RPMI7951 (cell line): ENCODE data around the gene FUT3. TPM values are rescaled to one million over a fixed set of nuclear protein-coding genes. Genes with fewer than 3 reads are reported as not detected.

Experiments
- DNase-seq: peaks from one replicate; pipeline ENCODE4 v3.0.0-alpha.2; 2012; ENCODE audit warnings: low read depth
- total RNA-seq: library from RNA; depleted of rRNA; stranded (reverse); fragments of >200 nt; shearing (Covaris generic); gene quantifications from 2 replicates; pipeline ENCODE4 v1.2.3, GENCODE V29; 2014

FUT3 gene
- total RNA-seq, 1 experiment from 2014 or later, result not detected

- no peak for DNase-seq
Observed at GRCh38 chr19:5825178-5825577, 26.1 kb downstream of the FUT3 start.

- no peak for DNase-seq
Observed at GRCh38 chr19:5824751-5825150, 26.5 kb downstream of the FUT3 start.

DNA sequence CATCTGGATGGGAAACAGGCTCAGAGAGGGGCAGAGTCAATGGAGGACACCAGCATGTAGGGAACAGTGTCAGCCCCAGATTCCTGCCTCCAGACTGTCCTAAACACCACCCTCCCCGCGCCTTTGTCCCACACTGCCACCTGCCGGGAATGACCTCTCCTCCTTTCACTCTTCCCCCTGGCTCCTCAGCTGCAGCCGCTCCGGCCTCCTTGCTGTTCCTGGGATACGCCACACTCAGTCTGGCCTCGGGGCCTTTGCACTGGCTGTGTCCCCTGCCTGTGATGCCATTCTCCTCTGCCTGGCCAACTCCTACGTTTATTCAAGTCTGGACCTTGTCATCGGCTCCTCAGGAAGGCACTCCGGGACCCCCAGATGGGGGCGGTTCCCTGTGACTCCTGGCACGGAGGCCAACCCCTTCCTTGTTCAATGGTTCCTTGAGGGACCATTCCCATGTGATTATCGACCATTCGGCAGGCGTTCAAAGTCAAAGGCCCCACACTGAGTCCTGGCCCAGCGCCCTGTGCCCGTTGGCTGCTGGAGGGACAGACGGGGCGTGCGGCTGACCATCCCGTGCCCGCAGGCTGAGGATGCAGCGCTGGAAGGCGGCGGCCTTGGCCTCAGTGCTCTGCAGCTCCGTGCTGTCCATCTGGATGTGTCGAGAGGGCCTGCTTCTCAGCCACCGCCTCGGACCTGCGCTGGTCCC lies 27.5 kb downstream of the FUT3 start:
- DNase-seq, result peak; percentile 22

DNA sequence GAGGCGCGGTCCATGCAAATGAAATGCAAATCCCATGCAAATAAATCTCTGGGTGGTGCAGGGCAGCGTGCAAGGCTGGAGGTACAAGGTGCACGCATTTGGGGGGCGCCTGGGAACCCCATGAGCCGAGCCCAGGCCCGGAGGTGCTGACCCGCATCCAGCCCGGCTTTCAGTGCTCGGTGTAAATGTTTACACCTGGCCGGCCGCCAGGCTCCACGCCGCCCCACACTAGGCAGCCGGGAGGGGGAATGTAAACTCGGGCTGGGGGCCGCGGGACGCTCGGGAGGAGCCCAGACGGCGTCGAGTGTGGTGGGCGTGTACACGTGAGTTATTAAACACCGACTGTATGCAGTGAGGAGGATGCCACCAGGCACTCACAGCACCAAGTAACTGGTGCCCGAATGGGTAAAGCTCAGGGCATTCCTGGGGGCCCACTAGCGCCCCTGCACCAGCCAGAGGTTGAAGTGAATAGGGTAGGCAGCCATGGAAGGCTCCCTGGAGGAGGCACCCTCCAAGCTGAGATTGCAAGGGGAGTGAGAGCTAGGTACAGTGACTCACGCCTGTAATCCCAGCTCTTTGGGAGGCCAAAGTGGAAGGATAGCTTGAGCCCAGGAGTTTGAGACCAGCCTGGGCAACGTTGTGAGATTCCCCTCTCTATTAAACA lies 28.9 kb downstream of the FUT3 start:
- no peak for DNase-seq

- DNase-seq, result no peak
Observed at GRCh38 chr19:5821521-5822180, 29.6 kb downstream of the FUT3 start.

- no peak for DNase-seq
Observed at GRCh38 chr19:5820785-5821184, 30.5 kb downstream of the FUT3 start.

DNA sequence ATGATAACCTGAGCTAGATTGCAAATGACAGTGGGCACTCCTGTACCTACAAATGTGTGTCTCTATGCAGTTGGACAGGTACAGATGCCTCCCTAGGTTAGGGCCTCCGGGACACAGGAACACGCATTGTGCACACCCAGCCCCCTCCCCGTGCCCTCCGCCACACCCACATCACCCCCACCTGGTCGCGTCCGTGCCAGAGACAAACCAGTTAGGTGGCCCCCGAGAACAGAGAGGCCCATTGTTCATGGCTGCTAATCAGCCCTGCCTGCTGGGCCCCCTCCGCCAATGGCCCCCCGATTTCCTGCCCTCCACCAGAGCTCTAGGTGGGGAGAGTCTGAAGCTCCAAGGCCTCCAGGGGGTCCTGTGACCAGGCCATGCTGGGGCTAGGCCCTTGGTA lies 32.7 kb downstream of the FUT3 start:
- DNase-seq, result no peak

DNA sequence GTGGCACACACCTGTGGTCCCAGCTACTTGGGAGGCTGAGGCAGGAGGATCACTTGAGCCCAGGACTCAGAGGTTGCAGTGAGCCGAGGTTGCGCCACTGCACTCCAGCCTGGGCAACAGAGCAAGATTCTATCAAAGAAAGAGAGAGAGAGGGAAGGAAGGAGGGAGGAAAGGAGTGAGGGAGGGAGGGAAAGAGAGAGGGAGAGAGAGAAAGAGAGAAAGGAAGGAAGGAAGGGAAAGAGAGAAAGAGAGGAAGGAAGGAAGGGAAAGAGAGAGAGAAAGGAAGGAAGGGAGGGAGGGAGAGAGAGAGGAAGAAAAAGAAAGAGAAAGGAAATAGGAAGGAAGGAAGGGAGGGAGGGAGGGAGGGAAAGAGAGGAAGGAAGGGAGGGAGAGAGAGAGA lies 34.0 kb downstream of the FUT3 start:
- no peak for DNase-seq

DNA sequence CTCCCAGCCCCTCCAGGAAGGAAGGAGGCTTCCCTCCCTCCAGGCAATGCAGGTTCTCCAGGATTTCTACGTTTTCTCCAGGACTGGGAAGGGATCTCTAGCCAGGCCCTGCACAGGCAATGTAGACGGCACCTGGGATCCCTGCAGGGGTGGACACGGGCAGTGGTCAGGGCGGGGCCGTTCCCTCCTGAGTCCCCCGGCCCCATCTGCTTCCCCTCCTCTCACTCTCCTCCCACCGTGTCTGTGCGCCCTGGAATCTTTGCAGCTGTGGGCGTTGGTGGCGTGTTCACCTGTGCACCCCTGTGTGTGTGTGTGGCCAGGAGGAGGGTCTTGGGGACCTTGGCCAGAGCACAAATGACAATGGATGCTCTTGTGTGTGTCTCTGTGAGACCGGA lies 36.4 kb downstream of the FUT3 start:
- DNase-seq, result no peak

DNA sequence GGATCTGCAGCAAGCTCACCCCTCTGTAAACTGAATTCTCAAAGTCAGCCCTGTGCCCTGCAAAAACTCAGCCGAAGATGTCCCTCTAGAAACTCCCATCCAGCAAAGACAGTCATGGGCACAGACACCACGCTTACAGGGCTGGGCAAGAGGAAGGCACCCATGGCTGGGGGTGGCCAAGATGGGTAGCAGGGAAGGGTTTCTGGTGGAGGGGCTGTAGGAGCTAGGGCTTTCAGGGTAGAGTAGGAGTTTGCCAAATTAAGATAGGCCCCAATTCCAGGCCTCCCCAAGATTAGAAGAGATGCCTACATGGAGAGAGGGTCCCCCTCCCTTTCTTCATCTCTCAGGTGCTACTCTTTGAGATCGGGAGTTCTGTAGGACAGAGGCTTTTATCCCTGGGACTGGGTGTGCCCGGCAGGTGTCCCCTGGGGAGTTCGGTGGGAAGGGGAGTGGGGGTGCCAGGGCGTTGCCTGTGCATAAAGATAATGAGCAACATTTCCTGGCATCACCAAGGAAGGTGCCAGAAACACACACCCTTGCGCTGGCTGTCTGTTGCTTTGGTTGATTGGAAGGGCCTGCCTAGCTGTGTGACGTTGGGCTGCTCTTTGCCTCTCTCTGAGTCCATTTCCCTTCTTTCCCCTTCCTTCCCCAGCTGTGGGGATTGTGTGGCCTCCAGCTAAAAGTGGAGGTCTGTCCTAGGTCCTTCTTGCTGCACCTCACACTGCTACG lies 37.0 kb downstream of the FUT3 start:
- no peak for DNase-seq

DNA sequence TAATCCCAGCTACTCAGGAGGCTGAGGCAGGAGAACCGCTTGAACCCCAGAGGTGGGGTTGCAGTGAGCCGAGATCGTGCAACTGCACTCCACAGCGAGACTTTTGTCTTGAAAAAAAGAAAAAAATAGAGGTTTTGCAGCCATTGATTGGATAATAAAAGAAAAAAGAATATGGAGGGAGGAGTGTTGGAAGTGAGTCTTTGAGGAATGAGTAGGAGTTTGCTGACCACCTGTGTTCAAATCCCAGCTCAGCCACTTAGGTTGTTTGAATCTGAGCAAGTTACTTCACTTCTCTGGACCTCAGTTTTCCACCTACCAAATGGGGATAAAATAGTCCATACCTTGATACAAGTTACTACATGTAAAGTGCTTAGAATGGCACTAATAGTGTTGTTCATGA lies 40.1 kb downstream of the FUT3 start:
- no peak for DNase-seq

GRCh38 chr19:5809469-5809868 lies 41.8 kb downstream of the FUT3 start:
- no peak for DNase-seq

DNA sequence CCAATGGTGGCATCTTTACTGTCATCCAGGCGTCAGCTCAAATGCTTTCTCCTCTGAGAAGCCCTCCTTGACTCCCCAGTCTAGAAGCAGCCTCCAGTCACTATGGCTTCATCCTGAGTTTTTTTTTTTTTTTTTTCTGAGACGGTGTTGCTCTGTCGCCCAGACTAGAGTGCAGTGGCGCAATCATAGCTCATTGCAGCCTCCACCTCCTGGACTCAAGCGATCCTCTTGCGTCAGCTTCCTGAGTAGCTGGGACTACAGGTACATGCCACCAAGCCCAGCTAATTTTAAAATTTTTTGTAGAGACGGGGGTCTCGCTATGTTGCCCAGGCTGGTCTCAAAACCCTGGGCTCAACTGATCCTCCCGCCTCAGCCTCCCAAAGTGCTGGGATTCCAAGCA lies 42.2 kb downstream of the FUT3 start:
- DNase-seq, result no peak

- no peak for DNase-seq
Observed at GRCh38 chr19:5808120-5808816, 43.0 kb downstream of the FUT3 start.

DNA sequence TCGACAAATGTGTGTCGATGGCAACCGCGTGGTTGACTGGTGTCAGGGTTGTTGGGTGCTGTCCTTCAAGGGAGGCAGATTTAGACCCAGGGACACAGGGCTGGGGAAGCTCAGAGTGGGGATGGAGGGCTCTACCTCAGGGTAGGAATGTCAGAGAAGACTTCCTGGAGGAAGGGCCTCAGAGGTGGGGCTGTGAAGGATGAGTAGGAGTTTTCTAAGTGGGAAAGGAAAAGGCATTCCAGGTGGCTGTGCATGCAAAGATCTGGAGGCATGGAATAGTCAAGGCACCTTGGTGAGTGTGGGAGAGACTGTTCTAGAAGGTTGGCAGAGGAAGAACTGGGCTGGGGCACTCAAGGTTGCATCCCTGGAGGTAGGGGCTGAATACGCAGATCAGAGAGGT lies 44.3 kb downstream of the FUT3 start:
- DNase-seq, result no peak

- no peak for DNase-seq
Observed at GRCh38 chr19:5806133-5806489, 45.1 kb downstream of the FUT3 start.

DNA sequence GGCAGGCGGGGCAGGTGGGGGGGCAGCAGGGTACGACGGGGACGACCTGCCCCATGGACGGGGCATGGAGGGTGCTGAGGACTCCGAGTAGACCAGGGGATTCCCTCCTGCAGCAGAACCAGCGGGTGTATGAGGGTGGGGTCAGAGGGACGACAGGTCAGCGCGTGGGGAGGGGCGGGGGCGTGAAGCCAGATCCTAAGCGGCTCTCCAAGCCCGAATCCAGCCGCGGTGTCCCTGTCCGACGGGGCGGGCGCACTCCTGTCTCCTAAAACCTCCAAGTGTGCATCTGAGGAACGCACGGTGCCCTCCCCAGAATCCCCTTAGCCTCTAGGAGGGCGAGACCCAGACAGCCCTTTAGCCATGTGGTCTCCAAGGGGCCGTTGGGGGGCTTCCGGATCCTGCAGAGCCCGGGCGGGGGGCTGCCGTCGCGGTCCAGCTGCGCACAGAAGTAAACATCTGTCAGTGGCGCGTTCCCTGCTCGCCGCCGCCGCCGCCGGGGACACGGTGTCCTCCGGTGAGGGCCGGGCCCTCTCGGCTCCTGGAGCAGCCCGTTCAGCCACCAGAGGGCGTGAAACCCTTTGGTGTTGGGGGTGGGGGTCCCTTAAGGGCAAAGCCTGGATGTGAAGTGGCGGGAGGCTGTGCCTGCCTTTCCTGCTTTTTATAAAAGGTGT lies 45.7 kb downstream of the FUT3 start:
- DNase-seq, result peak; percentile 37

DNA sequence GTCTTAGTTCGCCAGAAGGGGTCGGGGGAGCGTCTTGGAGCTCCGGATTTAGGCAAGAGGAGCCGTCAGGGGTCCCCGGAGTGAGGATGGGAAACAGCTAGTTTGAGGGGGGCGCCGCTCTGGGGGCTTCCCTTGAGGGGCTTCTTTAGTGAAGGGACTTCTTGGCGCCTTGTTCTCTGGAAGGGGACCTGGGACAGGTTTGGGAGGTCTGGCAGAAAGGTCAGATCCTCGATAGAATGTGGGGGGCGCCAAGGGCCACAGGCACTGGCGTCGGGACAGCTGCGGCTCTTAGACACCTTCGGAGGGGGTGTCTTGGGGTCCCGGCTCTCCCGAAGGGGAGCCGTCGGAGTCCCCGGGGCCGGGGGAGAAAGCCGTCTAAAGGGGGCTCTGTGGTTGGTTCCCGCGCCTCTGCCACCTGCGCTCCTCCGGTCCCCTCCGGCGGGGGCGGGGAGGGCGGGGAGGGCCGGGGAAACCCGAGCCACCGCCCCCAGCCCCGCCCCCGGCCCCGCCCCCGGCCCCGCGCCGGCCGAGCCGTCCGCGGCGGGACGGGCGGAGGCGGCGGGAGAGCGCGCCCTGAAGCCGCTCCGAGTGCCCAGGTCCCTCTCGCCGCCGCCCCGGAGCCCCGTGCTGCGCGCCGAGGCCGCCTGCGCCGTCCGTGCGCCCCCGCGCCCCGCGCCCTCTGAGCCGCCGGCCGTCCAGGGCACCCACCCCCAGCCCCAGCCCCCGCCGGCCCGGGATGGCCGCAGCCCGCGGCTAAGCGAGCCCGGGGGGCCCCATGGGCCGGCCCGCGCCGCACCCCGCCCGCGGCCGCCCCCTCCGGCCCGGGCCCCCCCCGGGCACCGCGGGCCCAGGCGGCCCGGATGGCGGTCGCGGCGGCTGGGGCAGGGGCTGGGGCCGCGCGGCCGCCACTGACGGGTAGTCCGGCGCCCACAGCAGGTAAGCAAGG lies 46.5 kb downstream of the FUT3 start, which contains the start of gene NRTN:
NRTN (plus strand) TSS at position 552 of the 946 bp plus-strand sequence. CDS start 19,099 bp downstream, outside the sequence.
- DNase-seq, result no peak

DNA sequence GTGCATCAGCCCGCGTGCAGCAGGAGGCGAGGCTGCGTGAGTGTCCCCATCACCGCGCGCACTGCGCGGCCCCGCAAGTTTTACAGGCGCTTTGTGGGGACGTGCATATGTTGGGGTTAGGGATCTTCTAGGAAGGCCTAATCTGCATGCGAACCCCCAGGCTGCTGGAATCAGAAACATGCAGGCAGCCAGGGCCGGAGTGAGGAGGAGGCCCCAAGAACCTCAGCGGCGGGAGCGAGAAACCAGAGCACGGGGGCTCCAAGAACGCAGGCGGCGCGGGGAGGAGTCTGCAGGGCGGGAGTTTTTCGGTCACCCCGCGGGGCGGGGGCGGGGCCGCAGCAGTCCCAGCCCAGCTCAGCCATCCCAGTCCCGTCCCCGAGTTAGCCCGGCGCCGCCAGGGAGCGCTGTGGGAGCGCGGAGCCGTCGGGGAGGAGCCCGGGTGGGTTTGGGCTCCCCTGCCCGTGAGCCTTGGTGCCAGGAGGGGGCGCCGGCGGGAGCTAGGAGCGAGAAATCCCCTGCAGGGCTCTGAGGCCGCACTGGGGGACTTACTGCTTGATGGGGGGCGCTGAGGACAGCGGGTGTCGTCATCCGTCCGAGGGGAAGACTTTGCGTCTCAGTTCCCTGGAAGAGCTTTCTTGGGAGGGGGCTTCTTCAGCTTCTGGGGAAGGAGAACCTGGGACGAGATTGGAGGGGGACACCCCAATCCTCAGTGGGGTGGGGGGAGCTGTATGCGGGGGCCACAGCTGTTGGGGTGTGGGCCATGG lies 47.3 kb downstream of the FUT3 start:
- peak; percentile 76 for DNase-seq

GRCh38 chr19:5803441-5803751 lies 47.9 kb downstream of the FUT3 start:
- no peak for DNase-seq
